DND-41 (cell line): ENCODE results near the gene PPP1R37.

Experiments
- EZH2 ChIP-seq: IDR thresholded peaks from 3 replicates; pipeline ENCODE4 v1.6.1; 2012; ENCODE audit warnings: borderline replicate concordance, low read depth, mild to moderate bottlenecking, moderate library complexity, low read length, inconsistent platforms; ENCODE audit not compliant: severe bottlenecking
- TF ChIP-seq, protein P1 (sequence below): IDR thresholded peaks from 2 replicates; pipeline ENCODE4 v1.5.1; 2012; ENCODE audit warnings: borderline replicate concordance, low read length, moderate library complexity, mild to moderate bottlenecking; ENCODE audit not compliant: poor library complexity, severe bottlenecking; ENCODE audit errors: extremely low read depth

DNA sequence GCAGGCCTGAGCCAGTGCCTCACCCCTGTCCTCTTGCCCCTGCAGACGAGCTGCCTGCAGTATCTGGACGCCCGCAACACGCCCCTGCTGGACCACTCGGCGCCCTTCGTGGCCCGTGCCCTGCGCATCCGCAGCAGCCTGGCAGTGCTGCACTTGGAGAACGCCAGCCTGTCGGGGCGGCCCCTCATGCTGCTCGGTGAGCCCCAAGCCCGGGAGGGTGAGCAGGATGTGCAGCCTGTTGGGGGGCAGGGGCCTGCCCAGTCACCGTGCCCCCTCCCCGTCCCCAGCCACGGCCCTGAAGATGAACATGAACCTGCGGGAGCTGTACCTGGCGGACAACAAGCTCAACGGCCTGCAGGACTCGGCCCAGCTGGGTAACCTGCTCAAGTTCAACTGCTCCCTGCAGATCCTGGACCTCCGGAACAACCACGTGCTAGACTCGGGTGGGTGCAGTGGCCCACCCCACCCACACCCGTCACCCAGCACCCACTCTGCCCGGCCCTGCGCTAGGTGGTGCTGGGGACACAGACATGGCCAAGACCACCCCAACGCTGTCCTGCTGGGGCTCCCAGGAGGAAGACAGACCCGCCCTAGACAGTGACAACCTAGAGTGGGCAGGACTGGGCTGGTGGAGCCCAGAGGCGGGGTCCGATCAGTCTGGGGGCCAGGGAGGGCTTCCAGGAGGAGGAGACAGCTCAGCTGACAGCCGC, 49.2 kb downstream of the PPP1R37 start:
- TF ChIP-seq, protein P1, sequence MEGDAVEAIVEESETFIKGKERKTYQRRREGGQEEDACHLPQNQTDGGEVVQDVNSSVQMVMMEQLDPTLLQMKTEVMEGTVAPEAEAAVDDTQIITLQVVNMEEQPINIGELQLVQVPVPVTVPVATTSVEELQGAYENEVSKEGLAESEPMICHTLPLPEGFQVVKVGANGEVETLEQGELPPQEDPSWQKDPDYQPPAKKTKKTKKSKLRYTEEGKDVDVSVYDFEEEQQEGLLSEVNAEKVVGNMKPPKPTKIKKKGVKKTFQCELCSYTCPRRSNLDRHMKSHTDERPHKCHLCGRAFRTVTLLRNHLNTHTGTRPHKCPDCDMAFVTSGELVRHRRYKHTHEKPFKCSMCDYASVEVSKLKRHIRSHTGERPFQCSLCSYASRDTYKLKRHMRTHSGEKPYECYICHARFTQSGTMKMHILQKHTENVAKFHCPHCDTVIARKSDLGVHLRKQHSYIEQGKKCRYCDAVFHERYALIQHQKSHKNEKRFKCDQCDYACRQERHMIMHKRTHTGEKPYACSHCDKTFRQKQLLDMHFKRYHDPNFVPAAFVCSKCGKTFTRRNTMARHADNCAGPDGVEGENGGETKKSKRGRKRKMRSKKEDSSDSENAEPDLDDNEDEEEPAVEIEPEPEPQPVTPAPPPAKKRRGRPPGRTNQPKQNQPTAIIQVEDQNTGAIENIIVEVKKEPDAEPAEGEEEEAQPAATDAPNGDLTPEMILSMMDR: no peak
- no peak for TF ChIP-seq EZH2
